HG03469 (cell line): ENCODE data around the gene RALGAPA2.

Source experiments
- ATAC-seq: cut with Tn5 transposase; IDR thresholded peaks from one replicate; pipeline ENCODE4 v1.9.1; 2021; ENCODE audit warnings: mild to moderate bottlenecking, moderate library complexity, moderate number of reproducible peaks; ENCODE audit not compliant: unreplicated experiment

The RALGAPA2 gene

DNA sequence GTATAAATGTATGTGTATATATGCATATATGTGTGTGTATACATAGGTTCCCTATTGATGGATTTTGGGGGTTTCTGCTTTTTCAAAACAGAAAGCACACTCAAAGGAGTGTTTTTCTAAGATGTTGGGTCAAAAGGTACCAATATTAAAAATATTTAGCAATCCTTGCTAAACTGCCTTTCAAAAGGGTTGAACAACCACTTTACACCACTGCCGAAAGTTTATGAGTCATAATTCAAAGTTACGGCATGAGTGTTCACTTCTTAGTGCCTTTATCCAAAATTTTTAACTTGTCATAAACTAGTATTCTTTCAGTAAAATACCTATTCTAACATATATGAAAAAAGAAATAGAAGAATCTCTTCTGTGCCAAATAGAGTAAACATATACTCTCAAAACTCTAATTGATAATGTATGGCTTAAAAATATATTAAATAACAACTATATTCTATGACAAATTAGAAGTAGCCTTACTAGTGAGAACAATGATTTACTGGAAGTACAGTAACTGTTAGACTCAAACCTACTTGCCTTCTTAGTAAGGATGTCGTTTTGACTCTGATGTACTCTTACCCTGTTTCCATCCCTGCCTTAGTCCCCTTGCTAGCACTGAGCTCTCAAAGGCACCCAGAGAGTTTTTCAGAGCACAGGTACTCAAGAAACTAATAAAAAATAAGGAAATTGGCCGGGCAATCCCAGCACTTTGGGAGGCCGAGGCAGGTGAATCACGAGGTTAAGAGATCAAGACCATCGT lies 208.5 kb downstream of the RALGAPA2 start:
- ATAC-seq, result no peak

- ATAC-seq, result no peak
Observed at GRCh38 chr20:20501128-20501527, 211.3 kb downstream of the RALGAPA2 start.

GRCh38 chr20:20500312-20500711 lies 212.1 kb downstream of the RALGAPA2 start:
- no peak for ATAC-seq

DNA sequence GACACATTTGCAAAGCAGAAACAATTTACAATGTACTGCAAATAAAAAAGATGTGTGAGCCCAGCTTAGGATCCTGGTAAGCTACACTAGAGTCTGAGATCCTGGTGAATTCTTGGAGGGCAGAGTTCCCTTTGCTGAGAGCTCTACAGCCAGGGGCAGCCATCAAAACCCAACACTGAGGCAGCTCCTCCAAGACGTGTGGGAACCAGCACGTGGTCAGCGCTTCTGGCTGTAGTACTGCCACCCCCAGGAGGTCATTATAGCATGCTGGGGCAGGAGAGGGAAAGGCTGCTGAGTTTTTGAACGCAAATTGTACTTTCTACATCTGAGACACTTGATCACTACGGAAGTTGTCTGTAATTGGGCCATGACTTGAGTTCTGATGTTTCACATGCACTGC lies 213.0 kb downstream of the RALGAPA2 start:
- ATAC-seq, result no peak

GRCh38 chr20:20498076-20498861 lies 214.2 kb downstream of the RALGAPA2 start:
- no peak for ATAC-seq

- no peak for ATAC-seq
Observed at GRCh38 chr20:20497242-20497978, 215.0 kb downstream of the RALGAPA2 start.

- ATAC-seq, result no peak
Observed at GRCh38 chr20:20495729-20496503, 216.5 kb downstream of the RALGAPA2 start.

DNA sequence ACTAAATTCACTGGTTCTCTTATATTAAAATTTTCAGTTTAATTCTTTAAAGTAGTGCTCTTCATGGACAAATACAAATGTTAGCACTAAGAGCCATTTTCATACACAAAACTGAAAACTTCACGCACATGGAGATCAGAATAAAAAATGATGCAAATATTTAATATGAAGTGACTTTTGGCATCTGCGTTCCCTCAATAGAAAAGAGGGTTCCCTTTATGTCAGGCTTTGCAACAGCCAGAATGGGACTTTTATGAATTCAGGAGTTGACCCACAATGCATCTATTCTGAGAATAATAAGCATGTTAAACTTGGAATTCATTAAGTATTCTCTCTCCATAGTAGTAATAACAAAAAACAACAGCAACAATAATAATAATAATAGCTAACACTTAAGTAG lies 218.7 kb downstream of the RALGAPA2 start:
- ATAC-seq, result no peak

DNA sequence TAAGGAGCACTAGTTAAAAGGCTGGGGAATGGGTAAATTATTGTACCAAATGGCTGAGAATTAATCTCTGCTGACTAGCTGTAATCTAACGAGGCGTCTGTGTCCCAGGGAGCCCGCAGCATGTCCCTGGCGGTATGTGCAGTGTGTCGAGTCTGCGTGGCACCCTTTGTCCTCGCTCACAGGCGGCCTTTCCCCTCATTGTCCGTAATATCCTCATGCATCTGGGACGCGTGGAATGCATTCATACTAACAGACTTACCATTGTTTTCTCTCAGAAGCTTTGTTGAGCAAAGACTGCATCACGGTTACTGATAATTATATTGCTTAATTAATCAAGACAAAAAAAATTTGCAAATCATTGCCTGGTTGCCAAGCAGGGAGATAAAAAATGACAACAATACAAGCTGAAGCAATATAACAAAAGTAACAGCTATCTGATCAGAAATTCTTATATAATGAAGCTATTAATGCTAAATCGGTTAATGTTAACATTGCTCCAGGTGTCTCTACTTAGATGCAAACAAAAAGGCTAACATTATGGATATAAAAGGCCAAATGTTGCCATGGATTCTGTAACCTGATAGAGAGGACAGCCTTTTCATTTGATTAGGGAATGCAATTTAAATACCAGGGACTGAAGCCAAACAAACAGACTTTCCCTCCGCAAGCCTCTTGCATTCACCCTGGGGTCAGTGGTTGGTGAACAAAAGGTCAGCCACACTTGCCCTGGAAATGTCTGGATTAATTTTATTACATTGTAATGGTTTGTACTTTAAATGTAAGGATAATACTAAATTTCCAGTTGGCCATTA lies 219.7 kb downstream of the RALGAPA2 start:
- no peak for ATAC-seq

- no peak for ATAC-seq
Observed at GRCh38 chr20:20491784-20492264, 220.6 kb downstream of the RALGAPA2 start.

DNA sequence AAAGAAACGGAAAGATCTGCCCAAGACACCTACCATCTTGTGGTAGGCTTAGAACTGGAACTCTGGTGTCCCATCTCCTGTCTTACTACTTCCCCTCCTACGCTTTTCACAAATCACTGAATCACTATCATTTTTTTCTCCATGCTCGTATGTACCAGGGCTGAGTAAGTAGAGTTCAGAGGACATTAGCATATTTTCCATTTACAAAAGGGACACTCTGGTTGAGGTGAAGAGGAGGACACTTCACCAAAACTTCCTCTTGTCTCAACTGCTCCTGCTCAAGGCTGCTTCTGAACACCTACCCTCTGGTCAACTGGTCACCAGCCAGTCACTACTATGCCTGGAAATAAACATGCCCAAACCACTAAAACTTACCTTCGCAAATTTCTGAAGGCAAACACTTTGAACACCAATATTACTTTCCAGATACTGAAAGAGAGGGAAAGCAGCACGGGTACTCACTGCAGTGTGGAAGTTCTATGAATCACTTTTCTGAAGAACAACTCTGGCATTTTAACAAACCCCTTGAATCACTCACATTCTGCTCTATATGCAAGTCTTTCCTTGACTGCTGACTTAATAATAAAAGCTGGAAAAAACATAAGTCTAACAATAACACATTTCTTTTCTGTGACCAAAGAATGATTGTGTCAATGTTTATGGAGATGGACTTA lies 221.2 kb downstream of the RALGAPA2 start:
- no peak for ATAC-seq

DNA sequence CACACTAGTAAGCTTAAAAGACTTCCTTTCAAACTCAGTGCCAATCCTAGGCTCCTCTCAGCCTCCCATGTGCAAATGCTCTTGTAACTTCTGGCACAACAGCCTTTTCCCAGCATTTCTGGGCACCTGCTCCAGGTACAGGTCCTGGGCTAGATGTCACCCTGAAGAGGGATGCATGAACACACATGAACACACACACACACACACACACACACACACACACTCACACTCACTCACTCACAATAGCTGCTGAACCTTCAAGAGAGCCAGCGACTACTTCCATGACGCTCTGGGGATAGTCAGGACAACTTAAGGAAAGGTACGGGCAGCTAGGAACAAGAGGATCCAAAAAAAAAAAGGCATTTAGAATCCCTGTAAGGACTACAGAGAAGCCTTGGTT lies 221.8 kb downstream of the RALGAPA2 start:
- ATAC-seq, result no peak

DNA sequence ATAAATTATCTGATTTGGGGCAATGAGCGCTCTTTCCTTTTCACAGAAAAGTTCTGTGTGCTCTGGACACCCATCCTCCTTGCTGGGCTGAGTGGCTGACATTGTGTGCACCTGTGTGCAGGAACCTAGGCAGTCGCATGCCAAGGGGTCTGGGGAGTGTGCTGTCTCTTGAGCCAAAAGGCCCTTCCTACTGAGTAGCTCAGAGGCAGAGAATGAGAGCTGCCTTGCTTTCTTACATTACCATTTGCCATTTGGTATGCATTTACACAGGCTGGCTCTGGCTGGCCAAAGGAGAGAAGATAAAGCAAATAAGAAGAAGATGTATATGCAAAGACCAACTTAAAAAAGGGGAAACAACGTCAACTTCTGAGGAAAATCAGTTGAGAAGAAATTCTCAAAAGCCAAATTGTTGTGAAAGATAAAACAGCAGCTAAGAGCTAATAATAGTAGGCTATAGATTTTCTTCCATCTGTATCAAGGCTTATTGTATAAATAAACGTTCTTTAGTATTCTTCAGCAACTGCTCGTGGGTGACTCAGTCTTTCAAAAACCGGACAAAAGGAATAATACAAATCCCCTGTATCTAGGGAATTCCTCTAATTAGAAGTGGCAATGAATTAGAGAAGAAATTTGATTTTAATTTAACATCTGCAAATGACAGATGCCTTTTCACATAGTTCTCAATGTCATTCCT lies 222.6 kb downstream of the RALGAPA2 start:
- ATAC-seq, result peak; percentile 24

DNA sequence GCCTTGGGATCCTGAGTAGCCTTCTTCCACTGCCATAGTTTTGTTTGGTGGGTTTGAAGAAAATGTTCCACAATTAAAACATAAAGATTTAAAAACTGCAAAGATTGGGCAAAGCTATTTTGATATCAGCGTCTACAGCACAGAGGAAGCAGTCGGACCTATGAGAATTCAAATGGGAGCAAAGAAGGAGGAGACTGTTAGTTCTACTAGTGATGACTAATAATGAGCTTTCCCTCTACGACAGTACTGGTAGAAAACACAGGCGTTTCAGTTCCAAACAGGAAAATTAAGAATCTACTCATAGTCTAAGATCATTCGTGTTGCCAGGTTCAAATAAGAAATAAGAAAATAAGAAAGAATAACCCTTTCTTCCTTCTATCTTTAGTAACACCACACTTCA lies 223.4 kb downstream of the RALGAPA2 start:
- ATAC-seq, result peak; percentile 92

DNA sequence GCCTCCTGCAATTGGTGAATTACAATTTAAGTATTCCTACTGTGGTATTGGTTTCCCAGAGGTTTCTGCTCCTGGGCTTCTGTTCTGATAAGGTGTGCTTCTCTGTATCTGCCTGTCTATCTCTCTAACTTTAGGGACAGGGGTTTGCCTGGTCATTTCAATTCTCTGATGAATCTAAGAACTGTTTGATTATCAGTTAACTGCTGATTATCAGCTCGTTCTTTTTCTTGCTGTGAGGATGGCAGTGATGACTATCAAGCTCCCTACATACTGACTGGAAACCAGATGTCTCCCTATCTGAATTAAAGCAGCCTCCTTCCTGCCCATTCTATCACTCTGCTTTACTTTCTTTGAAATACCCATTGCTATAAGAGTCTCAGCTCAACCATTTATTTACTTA lies 224.1 kb downstream of the RALGAPA2 start:
- ATAC-seq, result no peak

DNA sequence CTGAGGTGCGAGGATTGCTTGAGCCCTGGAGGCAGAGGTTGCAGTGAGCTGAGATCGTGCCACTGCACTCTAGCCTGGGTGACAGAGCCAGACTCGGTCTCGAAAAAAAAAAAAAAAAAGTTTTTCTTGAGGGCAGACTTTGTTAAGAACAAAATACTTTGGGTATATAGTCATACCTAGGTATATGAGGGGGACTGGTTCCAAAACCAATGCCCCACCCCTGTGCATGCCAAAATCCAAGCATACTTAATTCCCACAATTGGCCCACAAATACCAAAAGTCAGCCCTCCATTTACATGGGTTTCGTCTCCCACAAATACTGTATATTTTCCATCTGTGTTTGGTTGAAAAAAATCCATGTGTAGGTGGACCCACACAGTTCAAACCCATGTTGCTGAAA lies 224.6 kb downstream of the RALGAPA2 start:
- no peak for ATAC-seq

DNA sequence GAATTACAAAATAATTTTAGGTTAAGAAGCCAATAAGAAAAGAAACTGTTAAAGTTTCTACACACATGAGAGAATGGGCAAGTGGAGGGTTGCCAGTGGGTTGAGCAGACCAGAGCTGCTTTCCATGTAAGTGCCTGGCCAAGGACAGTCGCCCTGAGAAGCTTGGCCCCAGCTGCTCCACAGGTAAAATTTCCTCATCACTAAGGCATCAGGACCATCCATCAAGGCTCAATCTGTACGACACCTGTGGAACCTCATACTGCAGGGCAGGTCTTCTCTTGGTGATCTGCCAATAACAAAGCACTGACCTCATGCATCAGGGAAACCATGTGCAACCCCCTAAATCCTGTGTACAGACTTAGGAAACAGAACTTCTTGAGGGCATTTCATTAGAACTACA lies 229.1 kb downstream of the RALGAPA2 start:
- ATAC-seq, result no peak

- no peak for ATAC-seq
Observed at GRCh38 chr20:20482453-20482852, 230.0 kb downstream of the RALGAPA2 start.

DNA sequence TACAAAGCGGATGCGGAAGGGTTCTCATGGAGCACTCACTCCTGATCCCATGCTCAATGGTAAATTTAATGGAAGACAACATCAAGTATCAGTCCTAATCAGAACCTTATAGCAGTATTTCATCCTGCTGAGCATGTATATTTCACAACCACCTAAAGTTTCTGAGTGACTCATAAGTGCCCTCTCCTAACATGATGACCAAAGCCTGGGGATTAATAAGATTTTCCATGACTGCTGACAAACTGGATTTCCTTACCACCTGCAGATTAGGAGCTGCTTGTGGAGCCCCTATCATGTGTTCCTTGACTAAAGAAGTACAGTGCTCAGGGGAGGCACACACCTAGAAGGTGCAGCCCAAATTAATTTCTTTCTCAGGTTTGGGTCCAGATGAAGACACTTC lies 231.8 kb downstream of the RALGAPA2 start:
- ATAC-seq, result no peak
